CD14-positive monocyte (primary cell): Measurements from ENCODE around the gene ZBTB7A. TPM values are rescaled to one million over a fixed set of nuclear protein-coding genes. Genes with fewer than 3 reads are reported as not detected.
A peak's percentile ranks its signal among the peaks of the same experiment; 100 is the strongest.

Source experiments
- DNase-seq, 3 donors: peaks; one replicate each; pipeline ENCODE4 v3.0.0-alpha.2; 2011 to 2022
- H2AFZ ChIP-seq: 2 replicates; pipeline ENCODE4 v1.6.0; 2012; ENCODE audit warnings: mild to moderate bottlenecking, low read depth, low read length, inconsistent platforms; ENCODE audit not compliant: insufficient read depth, poor library complexity, severe bottlenecking
- H3K27ac ChIP-seq, 2 donors: 1 replicate in 1 of 2; 2 replicates in 1 of 2; pipeline ENCODE4 v1.5.1; 2012 to 2013; ENCODE audit warnings: low read length in 2 of 2, control low read depth in 1 of 2, inconsistent platforms in 1 of 2, low read depth in 1 of 2, mild to moderate bottlenecking in 1 of 2
- H3K27me3 ChIP-seq, 2 donors: one replicate each; pipeline versions ENCODE4 v1.6.0 to v1.6.1; 2011 to 2013; ENCODE audit warnings: low read length in 2 of 2; ENCODE audit not compliant: control insufficient read depth in 2 of 2, insufficient read depth in 2 of 2
- H3K36me3 ChIP-seq, 2 donors: replicated peaks in 1 of 2; 1 replicate in 1 of 2; 2 replicates in 1 of 2; pipeline versions ENCODE4 v1.5.1 to v1.6.1; 2012 to 2013; ENCODE audit warnings: low read length in 2 of 2, control low read depth in 1 of 2, inconsistent platforms in 1 of 2, mild to moderate bottlenecking in 1 of 2; ENCODE audit not compliant: insufficient read depth in 2 of 2, control insufficient read depth in 1 of 2
- H3K4me1 ChIP-seq, 2 donors: 1 replicate in 1 of 2; 2 replicates in 1 of 2; pipeline versions ENCODE4 v1.5.1 to v1.6.1; 2012 to 2013; ENCODE audit warnings: low read length in 2 of 2, control low read depth in 1 of 2, inconsistent platforms in 1 of 2, mild to moderate bottlenecking in 1 of 2, moderate library complexity in 1 of 2; ENCODE audit not compliant: insufficient read depth in 2 of 2, control insufficient read depth in 1 of 2
- H3K4me2 ChIP-seq: replicated peaks from 2 replicates; pipeline ENCODE3; 2012; ENCODE audit warnings: low read length, moderate library complexity, mild to moderate bottlenecking; ENCODE audit not compliant: poor library complexity, severe bottlenecking; ENCODE audit errors: extremely low read depth
- H3K4me3 ChIP-seq, 3 experiments: fragments of 200-600 bp in 1 of 3; sonication (generic) in 1 of 3; replicated peaks in 1 of 3; 1 replicate in 2 of 3; 2 replicates in 1 of 3; pipeline ENCODE4 v1.5.1; 2011 to 2013; ENCODE audit warnings: low read length in 3 of 3, mild to moderate bottlenecking in 3 of 3, control low read depth in 2 of 3, low read depth in 2 of 3, inconsistent platforms in 1 of 3, moderate library complexity in 1 of 3
- H3K79me2 ChIP-seq: 2 replicates; pipeline ENCODE4 v1.6.0; 2012; ENCODE audit warnings: mild to moderate bottlenecking, control low read depth, inconsistent platforms, low read length, moderate library complexity; ENCODE audit not compliant: insufficient read depth
- H3K9ac ChIP-seq: 2 replicates; pipeline ENCODE4 v1.6.0; 2017; ENCODE audit warnings: low read length, mild to moderate bottlenecking; ENCODE audit not compliant: insufficient read depth, poor library complexity, severe bottlenecking
- H3K9me3 ChIP-seq, 2 donors: replicated peaks in 1 of 2; 1 replicate in 1 of 2; 2 replicates in 1 of 2; pipeline versions ENCODE4 v1.5.1 to v1.6.1; 2012 to 2013; ENCODE audit warnings: low read length in 2 of 2, control low read depth in 1 of 2; ENCODE audit not compliant: control insufficient read depth in 1 of 2, insufficient read depth in 1 of 2
- H4K20me1 ChIP-seq: 2 replicates; pipeline ENCODE4 v1.6.0; 2012; ENCODE audit warnings: mild to moderate bottlenecking, low read length, control low read depth, moderate library complexity; ENCODE audit not compliant: insufficient read depth
- H3K27ac Mint-ChIP-seq, 7 donors: one replicate each; pipeline ENCODE4 v1.8.0; 2020; ENCODE audit warnings: mild to moderate bottlenecking in 7 of 7, mixed read lengths in 7 of 7, moderate library complexity in 6 of 7, inconsistent platforms in 2 of 7
- H3K27me3 Mint-ChIP-seq, 3 donors: one replicate each; pipeline ENCODE4 v1.8.0; 2021 to 2022; ENCODE audit warnings: low read depth in 3 of 3, mild to moderate bottlenecking in 3 of 3, mixed read lengths in 3 of 3, moderate library complexity in 3 of 3, inconsistent platforms in 1 of 3
- H3K36me3 Mint-ChIP-seq, 2 donors: one replicate each; pipeline ENCODE4 v1.8.0; 2020; ENCODE audit warnings: mixed read lengths in 2 of 2, inconsistent platforms in 1 of 2, mild to moderate bottlenecking in 1 of 2
- H3K4me1 Mint-ChIP-seq: one replicate; pipeline ENCODE4 v1.8.0; 2020; ENCODE audit warnings: mild to moderate bottlenecking, mixed read lengths
- H3K4me3 Mint-ChIP-seq, 2 donors: one replicate each; pipeline ENCODE4 v1.8.0; 2020; ENCODE audit warnings: mild to moderate bottlenecking in 2 of 2, mixed read lengths in 2 of 2, moderate library complexity in 1 of 2
- H3K9me3 Mint-ChIP-seq, 7 donors: one replicate each; pipeline ENCODE4 v1.8.0; 2020 to 2022; ENCODE audit warnings: mixed read lengths in 7 of 7, mild to moderate bottlenecking in 6 of 7, moderate library complexity in 6 of 7, inconsistent platforms in 2 of 7
- CTCF ChIP-seq: fragments of 200-600 bp; IDR thresholded peaks from one replicate; pipeline ENCODE4 v1.8.0; 2022; ENCODE audit warnings: antibody characterized with exemption, mild to moderate bottlenecking
- WGBS: methylation state at CpG from one replicate; pipeline ENCODE4 v1.1.5; 2013; ENCODE audit warnings: missing lambda C conversion rate; ENCODE audit not compliant: insufficient coverage; 5-methylcytosine and 5-hydroxymethylcytosine counted together
- intact Hi-C, 2 donors: fragments of 100-400 bp; cut with micrococcal nuclease; formaldehyde crosslinking; loops; one replicate each; pipeline versions ENCODE4 v1.15.0 to v1.15.1; 2023
- polyA plus RNA-seq, 3 donors: library from polyadenylated mRNA; depleted of rRNA in 1 of 3; unstranded in 2 of 3; stranded (reverse) in 1 of 3; fragments of 300-500 nt in 2 of 3; fragments of >200 nt in 1 of 3; fragmentation: Illumina TruSeq in 2 of 3; gene quantifications; 1 replicate in 2 of 3; 2 replicates in 1 of 3; pipeline ENCODE4 v1.2.3, GENCODE V29; 2012 to 2021

ZBTB7A gene
- polyA plus RNA-seq, 3 donors = 18.0 to 31.5 (median 20.2) TPM

- H3K4me1 ChIP-seq = no peaks in the 10 kb centered on the region
- H2AFZ ChIP-seq = no peak overlapping the region
- H3K36me3 Mint-ChIP-seq = peaks cover 30 to 79% of the 10 kb centered on the region in 2 donors
- intact Hi-C loops = no loop called here
- no peaks in the 10 kb centered on the region for H3K4me1 Mint-ChIP-seq
- H3K27ac ChIP-seq = no peak overlapping the region
- no peaks in the 10 kb centered on the region for H3K9me3 ChIP-seq
- H3K27ac Mint-ChIP-seq = peak overlapping the region in 1 of 7 donors; percentile 30
- no peak overlapping the region for H3K9ac ChIP-seq
- no peaks in the 10 kb centered on the region for H3K27me3 ChIP-seq
- peaks cover 34 to 55% of the 10 kb centered on the region in 2 donors for H3K36me3 ChIP-seq
- H3K9me3 Mint-ChIP-seq = peaks cover 0 to 3% (median 0%) of the 10 kb centered on the region in 7 donors
- H4K20me1 ChIP-seq = peaks cover 63% of the 10 kb centered on the region
- 92% methylated on average over 28 of the region's 34 CpGs for WGBS
- H3K4me3 ChIP-seq = no peak overlapping the region
- no peak for DNase-seq
- no peak overlapping the region for H3K4me2 ChIP-seq
- no peak for TF ChIP-seq CTCF
- peaks cover 0 to 1% (median 0%) of the 10 kb centered on the region in 3 donors for H3K27me3 Mint-ChIP-seq
- peaks cover 34% of the 10 kb centered on the region for H3K79me2 ChIP-seq
- H3K4me3 Mint-ChIP-seq = no peak overlapping the region
These were observed 42.9 kb downstream of the ZBTB7A start for GRCh38 chr19:4023600-4024398.

GRCh38 chr19:4019578-4019977 is 47.1 kb downstream of the ZBTB7A start:
- TF ChIP-seq CTCF = no peak
- peaks cover 35 to 55% of the 10 kb centered on the region in 2 donors for H3K36me3 ChIP-seq
- peak in 1 of 3 donors; percentile 3 for DNase-seq
- H3K27ac Mint-ChIP-seq = peak overlapping the region in 2 of 7 donors; percentile 53 to 55
- H3K27me3 Mint-ChIP-seq = no peaks in the 10 kb centered on the region
- H2AFZ ChIP-seq = no peak overlapping the region
- H3K79me2 ChIP-seq = peaks cover 72% of the 10 kb centered on the region
- H3K4me1 ChIP-seq = peaks cover 0 to 6% of the 10 kb centered on the region in 2 donors
- H3K4me3 ChIP-seq = no peak overlapping the region
- no peak overlapping the region for H3K9ac ChIP-seq
- no peak overlapping the region for H3K27ac ChIP-seq
- no peak overlapping the region for H3K4me2 ChIP-seq
- H3K4me1 Mint-ChIP-seq = peaks cover 2% of the 10 kb centered on the region
- H3K27me3 ChIP-seq = no peaks in the 10 kb centered on the region
- intact Hi-C loops = no loop called here
- H3K36me3 Mint-ChIP-seq = peaks cover 31 to 76% of the 10 kb centered on the region in 2 donors
- H3K4me3 Mint-ChIP-seq = no peak overlapping the region
- H4K20me1 ChIP-seq = peaks cover 100% of the 10 kb centered on the region
- H3K9me3 Mint-ChIP-seq = peaks cover 0 to 3% (median 0%) of the 10 kb centered on the region in 7 donors
- WGBS = 41% methylated on average over 7 of the region's 17 CpGs
- H3K9me3 ChIP-seq = no peaks in the 10 kb centered on the region
